Adrenal gland (tissue), 5 donors: ENCODE data around the gene PTPN23.

ENCODE experiments used
- CTCF ChIP-seq, 6 experiments: fragments of 450-650 bp in 4 of 6; fragments of 200-600 bp in 2 of 6; sonication (generic) in 1 of 6; IDR thresholded peaks; 1 replicate in 5 of 6; 2 replicates in 1 of 6; pipeline versions ENCODE4 v1.5.1 to v1.8.0; 2016 to 2021; ENCODE audit warnings: antibody characterized with exemption in 6 of 6, mild to moderate bottlenecking in 2 of 6, moderate library complexity in 1 of 6
- POLR2A ChIP-seq, 2 donors: fragments of 450-650 bp; IDR thresholded peaks; one replicate each; pipeline ENCODE4 v1.6.1; 2017; ENCODE audit warnings: antibody characterized with exemption in 2 of 2, mild to moderate bottlenecking in 2 of 2, moderate library complexity in 1 of 2
- donor health status: DM: no; HTN: no; CAD: no.

GRCh38 chr3:47385007-47385406 lies 4.2 kb downstream of the PTPN23 start:
- TF ChIP-seq CTCF (IDR thresholded peaks at IDR 0.05) (no peak), POLR2A (IDR thresholded peaks at IDR 0.05) (no peak)
